HG02642 (cell line): ENCODE results near the gene NUDT22.

Experiments
- ATAC-seq: cut with Tn5 transposase; IDR thresholded peaks from one replicate; pipeline ENCODE4 v1.9.1; 2021; ENCODE audit warnings: mild to moderate bottlenecking; ENCODE audit not compliant: unreplicated experiment, poor library complexity

The NUDT22 gene

DNA sequence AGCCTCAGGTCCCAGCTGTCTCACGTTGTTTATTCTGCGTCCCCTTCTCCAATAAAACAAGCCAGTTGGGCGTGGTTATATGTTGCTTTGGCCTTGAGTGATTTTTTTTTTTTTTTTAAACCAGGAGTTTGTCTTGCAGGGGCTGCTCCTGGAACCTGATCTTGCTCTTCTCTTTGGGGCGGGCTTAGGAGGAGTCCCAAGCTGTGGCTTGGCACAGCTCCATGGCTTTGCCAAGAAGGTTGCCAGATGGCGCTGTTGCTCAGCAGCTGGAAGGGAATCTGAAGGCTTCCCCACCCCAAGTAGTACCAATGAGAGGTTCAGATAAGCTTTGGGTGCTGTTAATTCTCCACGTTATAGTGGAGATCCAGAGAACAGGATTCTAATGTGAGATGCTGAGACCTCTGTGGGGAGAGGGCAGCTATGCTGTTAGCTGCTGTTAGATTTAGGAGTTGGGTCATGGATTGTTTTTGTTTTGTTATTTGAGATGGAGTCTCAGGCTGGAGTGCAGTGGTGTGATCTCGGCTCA is 21.5 kb upstream of the NUDT22 start:
- no peak for ATAC-seq

DNA sequence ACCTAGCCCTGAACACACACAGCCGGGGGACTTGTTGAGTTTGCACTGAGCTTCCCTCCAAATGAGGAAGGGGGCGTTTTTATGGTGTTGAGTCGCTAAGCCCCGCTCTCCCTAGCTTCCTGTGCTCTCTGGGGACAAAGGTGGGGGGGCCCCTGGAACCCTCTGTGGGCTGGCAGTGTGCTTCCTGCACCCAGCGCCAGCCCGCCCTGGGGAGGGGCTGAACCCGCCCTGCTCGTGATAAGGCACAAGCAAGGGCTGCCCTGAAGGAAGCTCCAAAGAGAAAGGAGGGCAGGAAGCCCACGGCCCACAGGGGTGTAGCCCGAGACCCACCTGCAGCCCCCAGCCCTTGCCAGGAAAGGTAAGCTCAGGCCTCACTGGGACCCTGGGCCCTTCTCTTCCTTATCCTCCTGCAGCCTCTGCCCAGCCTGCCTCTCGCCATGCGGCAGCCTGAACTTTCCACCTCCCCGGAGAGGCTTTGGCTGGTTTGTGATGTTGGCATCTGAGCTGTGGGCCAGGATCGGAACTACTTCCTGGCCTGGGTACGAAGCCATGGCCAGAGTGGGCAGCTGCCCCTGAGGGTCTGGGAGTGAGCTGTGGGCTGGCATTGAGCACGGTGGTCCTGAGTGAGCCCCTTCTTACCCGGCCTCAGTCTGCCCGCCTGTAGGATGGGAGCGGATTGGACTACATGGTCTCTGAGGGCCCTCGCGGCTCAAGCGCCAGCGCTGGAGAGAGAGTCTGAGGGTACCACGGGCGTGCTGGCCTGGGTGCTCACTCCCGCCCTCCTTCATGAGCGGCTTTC is 19.4 kb upstream of the NUDT22 start, which contains the start of gene FERMT3:
TSS of gene FERMT3 (plus strand) at position 265 of the 799 bp plus-strand sequence. CDS start 644 bp downstream, outside the sequence.
- peak; percentile 44 for ATAC-seq

DNA sequence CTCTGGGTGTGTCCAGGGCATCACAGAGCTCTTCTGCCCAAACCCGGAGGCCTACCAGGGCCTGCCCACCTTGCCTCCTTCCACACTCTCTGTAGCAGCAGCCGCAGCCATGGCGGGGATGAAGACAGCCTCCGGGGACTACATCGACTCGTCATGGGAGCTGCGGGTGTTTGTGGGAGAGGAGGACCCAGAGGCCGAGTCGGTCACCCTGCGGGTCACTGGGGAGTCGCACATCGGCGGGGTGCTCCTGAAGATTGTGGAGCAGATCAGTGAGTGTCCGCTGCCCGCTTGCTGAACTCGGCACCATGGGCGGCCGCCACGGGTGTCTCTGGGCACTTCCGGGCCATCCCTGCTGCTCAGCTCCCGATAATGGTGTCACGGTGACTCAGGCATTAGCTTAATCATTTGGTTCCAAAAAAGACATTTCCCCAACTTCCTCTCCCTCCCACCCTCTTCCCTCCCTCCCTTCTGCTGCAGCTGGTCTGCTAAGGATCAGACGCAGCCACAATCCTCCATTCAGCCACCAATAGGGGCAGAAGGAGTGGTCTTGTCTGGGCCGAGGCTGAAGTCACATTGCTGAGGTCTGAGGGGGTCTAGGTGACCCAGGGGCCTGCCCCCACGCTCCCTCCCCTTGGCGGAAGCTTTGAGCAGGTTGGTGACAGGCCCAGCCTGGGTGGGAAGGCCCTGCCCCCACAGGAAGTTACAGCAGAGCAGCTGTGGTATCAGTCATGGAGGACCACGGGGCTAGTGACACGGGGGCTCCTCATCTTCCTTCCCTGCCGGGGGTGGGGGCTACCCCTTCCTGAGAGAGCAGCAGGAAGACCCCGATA is 18.6 kb upstream of the NUDT22 start:
- ATAC-seq = peak; percentile 52

DNA sequence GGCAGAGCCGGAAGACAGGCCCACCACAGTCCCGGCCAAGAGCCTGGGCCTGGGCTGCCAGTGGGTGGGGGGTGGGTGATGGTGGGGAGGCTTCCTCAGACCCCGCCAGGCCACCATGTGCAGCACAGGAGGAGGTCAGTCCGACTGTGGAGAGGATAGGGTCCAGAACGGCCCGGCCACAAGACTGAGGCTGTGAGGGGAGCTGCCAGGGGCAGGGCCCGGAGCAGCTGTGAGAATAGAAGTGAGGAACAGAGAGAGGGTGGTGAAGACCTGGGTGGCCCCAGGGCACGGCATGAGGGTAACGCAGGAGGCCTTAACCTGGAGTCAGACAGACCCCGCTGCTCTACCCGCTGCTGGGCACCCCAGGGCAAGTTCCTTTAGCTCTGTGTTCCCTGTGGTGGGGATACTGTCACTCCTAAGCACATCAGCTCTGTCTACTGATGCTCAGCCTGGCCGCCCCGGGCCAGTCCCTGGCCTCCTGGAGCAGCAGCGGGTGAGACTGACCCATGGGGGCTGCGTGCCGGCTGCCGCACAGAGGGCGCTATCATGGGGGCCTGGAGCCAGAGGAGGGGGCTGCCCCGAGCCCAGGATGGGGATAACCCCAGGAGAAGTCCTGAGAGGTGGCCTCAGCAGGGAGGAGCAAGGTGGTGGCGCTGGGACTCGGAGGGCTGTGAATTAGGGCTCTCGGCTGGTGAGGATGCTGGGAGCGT is 17.8 kb upstream of the NUDT22 start:
- no peak for ATAC-seq

DNA sequence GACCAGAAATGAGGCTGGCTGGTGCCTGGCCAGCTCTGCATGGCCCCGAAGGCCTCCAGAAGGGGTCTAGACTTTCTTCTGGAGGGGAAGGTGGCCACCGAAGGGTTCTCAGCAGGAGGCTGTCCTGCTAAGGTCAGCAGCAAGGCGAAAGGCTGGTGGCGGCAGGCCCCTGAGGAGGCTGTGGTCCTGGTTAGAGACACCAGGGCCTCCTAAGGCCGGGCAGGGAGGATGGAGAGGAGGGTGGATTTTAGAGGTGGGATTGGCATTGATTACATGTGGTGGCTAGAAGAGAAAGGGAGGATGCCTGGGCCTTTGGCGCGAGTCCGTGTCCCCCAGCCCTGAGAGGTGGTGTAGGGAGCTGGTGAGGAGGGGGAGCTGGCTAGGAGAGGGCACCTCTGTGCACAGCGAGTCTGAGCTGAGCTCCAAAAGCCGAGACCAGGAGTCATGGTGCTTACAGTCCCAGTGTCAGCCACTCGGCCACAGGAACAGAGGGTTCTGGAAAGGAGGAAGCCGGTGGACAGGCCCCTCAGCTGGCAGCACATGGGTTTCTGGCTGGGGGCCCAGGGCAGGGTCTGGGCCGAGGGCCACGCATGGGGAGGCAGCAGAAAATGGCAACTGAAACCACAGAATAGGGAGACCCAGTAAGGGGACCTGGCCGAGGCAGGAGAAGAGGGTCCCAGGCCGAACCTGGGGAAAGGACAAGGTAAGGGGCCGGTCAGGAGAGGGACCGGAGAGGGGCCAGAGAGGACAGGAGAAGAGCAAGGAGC is 17.1 kb upstream of the NUDT22 start:
- ATAC-seq = no peak

DNA sequence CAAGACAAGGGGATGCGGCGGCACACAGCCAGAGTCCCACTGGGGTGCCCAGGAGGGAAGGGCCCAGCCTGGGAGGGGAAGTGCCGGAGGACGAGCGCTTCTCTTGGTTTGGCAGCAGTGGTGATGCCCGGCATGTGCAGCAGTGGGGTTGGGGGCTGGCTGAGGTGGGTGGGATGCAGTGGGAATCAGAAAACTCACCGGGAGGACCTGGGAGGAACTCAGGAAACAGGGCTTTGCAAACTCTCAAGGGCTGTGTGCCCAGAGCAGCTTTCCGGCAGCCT is 16.6 kb upstream of the NUDT22 start:
- no peak for ATAC-seq

DNA sequence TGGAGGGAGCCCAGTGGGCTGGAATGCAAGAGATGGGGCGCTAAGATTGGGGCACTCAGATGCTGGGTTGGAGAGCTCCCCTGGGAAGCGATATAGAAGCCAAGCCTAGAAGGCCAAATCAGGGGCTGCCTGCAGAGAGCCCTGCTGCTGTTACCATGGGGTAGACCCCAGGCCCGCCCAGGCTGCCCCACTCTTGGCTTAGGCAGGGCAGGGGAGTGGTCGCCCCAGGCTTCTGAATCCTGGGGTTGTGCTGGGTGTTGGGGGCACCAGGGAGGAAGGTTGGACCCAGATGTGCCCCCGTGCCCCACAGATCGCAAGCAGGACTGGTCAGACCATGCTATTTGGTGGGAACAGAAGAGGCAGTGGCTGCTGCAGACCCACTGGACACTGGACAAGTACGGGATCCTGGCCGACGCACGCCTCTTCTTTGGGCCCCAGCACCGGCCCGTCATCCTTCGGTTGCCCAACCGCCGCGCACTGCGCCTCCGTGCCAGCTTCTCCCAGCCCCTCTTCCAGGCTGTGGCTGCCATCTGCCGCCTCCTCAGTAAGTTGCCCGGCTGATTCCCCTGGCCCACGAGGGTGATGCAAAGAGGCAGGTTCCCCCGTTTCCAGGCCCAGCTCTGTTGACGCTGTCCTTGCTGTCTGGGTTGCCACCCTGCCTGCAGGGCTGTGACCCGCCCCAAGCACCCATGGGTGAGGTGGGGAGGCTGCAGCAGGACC is 15.6 kb upstream of the NUDT22 start:
- no peak for ATAC-seq

DNA sequence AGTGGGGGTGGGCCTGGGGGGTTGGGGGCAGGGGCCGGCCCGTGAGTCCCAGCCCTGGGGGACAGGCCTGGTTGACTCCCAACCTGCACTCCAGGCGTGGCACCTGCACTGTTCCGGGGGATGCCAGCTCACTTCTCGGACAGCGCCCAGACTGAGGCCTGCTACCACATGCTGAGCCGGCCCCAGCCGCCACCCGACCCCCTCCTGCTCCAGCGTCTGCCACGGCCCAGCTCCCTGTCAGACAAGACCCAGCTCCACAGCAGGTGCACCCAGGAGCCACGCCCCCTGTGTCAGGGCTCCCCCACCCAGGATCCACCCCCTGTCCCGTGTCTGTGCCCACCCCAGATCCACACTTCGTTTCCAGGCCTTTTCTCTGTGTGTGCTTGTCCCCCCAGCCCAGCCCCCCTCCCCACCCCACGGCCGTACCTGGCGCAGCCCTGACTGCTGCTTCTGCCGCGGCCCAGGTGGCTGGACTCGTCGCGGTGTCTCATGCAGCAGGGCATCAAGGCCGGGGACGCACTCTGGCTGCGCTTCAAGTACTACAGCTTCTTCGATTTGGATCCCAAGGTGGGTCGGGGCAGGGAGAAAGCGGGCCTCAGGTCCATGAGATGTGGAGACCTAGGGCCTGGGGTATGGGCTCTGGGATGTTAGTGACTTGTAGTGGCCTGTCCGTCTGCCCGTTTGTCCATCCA is 14.7 kb upstream of the NUDT22 start:
- no peak for ATAC-seq

DNA sequence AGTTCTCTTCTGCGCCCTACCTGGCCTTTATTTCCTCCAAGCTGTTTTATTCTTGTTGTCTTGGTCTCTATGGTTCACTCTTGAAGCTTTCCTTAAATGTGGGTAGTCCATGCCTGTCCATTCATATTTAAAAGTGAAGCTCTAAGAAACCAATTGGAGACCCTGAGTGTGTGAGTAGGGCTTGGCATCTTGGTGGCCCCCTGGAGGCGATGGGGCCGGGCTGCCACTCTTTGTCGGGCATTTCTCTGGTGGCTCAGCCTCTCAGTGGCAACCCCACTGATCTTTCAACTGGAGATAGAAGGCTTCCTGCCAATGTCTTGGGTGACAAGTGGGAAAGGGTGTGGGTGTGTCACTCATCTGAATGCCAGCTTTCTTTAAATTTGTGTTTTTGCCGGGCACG is 9.2 kb upstream of the NUDT22 start:
- ATAC-seq = no peak

DNA sequence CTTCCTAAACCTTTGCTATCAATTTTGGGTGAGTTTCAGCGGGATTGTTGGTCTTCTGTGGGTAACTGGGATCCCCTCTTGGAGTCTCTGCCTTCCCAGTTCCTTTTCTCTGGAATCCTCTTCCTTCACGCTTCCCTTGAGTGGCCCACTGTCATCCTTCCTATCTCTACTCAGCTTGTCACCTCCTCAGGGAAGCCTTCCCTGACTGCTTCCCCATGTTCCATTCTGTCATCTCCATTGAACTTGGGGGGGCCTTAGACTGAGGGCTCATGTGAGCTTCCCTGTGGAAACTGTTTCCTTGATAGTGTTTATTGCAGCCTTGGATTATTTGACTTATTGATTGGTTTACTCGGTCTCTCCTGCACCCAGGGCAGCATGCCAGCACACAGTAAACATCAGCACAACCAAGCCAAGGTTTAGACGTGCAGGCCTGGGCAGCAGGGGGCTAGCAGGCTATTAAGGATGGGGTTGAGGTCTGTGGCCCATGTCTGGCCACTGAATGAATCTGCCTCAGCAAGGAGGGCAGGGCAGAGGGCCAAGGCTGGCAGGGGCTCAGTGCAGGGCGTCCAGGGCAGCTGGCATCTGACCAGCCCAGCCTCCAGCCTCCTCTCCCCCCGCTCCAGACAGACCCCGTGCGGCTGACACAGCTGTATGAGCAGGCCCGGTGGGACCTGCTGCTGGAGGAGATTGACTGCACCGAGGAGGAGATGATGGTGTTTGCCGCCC is 7.3 kb upstream of the NUDT22 start:
- ATAC-seq = no peak

DNA sequence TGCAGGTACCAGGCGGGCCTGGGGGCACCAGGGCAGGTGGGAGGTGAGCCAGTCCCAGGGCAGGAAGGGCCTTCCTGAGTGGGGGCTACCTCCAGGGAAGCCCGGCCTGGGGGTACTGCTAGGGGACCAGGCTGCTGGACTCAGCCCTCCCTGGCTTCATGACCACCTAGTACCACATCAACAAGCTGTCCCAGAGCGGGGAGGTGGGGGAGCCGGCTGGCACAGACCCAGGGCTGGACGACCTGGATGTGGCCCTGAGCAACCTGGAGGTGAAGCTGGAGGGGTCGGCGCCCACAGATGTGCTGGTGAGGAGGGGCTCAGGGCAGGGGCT is 6.8 kb upstream of the NUDT22 start:
- no peak for ATAC-seq

DNA sequence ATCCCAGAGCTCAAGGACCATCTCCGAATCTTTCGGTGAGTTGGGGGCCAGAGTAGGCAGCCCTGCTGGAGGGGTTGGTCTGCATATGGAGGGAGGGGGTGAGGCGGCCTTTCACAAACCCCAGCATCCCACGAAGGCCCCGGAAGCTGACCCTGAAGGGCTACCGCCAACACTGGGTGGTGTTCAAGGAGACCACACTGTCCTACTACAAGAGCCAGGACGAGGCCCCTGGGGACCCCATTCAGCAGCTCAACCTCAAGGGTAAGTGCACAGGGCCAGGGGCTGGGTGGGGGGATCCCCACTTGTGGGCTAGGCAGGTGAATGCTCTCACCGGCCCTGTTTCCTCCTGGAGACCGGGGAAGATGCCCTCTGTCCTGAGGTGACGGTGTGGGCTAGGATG is 6.3 kb upstream of the NUDT22 start:
- no peak for ATAC-seq

DNA sequence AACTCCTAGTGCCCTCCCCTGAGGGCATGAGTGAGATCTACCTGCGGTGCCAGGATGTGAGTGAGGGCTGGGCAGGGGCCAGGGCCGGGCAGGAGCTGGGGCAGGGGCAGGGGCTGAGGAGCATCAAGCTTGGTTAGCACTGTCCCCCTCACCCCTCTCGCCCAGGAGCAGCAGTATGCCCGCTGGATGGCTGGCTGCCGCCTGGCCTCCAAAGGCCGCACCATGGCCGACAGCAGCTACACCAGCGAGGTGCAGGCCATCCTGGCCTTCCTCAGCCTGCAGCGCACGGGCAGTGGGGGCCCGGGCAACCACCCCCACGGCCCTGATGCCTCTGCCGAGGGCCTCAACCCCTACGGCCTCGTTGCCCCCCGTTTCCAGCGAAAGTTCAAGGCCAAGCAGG is 5.8 kb upstream of the NUDT22 start:
- no peak for ATAC-seq

DNA sequence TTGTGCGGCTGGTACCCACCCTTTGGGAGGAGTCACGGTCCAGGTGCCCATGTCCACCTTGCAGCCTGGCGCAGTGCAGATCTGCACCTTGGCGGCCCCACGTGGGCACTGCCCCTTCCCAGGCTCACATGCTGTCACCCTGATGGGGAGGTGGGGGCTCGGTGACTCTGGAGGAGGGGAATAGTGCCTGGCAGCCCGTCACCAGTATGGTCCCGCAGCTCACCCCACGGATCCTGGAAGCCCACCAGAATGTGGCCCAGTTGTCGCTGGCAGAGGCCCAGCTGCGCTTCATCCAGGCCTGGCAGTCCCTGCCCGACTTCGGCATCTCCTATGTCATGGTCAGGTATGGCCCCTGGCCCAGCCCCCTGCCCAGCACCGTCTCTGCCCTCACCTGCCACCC is 5.3 kb upstream of the NUDT22 start:
- ATAC-seq = no peak

DNA sequence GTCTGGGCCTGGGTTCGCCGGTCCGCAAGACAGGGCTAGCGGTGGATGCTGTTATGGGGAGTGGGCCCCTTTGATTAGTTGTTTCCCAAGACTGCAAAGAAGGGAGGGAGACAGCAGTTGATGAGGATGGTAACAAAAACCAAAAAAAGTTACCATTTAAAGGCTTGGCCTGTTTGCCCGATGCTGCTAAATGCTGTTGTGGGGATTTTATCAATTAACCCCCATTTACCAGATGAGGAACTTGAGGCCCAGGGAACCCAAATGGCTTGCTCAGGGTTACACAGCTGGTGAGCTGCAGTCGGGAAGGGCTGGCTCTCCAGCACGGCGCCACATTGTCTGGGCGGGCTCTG is 3.4 kb upstream of the NUDT22 start:
- no peak for ATAC-seq

DNA sequence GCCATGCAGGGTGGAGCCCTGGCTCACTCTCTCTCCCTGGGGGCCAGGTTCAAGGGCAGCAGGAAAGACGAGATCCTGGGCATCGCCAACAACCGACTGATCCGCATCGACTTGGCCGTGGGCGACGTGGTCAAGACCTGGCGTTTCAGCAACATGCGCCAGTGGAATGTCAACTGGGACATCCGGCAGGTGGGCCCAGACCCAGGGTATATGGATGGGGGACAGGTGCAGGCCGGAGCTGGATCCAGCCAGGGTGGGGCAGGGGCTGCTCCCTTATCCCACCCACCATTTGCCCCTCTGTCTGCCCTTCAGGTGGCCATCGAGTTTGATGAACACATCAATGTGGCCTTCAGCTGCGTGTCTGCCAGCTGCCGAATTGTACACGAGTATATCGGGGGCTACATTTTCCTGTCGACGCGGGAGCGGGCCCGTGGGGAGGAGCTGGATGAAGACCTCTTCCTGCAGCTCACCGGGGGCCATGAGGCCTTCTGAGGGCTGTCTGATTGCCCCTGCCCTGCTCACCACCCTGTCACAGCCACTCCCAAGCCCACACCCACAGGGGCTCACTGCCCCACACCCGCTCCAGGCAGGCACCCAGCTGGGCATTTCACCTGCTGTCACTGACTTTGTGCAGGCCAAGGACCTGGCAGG is 2.9 kb upstream of the NUDT22 start:
- ATAC-seq = no peak

DNA sequence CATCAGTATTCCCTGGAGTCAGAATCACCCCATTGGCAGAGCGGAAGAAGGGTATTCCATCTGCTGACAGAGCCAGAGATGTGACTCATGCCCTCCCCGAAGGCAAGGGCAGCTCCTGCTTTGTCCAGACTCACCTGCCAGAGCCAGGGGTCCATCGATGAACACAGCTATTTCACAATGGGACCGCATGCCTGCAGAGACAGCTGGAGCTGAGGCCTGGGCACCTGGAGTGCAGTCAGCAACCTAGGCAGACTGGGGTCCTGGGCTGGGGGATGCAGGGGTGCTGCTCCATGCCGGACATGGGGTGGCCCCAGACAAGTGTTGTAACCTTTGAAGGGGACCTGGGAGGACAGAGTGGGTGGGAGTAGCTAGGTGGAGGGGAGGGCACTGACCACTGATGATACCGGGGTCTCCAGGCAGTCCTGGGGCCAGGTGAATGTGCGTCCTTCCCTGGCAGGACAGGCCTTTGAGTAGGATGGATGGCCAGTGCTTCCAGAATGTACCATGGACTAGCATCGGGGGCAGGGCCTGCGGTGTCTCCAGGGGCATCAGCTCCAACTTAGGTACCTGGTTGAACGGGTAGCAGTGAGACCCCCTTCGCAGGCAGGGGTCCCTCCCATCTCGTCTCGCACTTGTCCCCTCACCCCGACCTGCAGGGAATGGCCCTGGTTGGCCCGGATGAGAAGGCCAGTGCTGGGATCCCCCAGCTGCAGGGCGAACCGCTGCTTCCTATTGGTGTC is 1.8 kb upstream of the NUDT22 start:
- no peak for ATAC-seq
